HG03175 (cell line): Measurements from ENCODE around the gene MMS22L.

ENCODE experiments used
- ATAC-seq: cut with Tn5 transposase; IDR thresholded peaks from one replicate; pipeline ENCODE4 v1.9.1; 2021; ENCODE audit warnings: mild to moderate bottlenecking, moderate library complexity; ENCODE audit not compliant: unreplicated experiment

MMS22L gene, protein sequence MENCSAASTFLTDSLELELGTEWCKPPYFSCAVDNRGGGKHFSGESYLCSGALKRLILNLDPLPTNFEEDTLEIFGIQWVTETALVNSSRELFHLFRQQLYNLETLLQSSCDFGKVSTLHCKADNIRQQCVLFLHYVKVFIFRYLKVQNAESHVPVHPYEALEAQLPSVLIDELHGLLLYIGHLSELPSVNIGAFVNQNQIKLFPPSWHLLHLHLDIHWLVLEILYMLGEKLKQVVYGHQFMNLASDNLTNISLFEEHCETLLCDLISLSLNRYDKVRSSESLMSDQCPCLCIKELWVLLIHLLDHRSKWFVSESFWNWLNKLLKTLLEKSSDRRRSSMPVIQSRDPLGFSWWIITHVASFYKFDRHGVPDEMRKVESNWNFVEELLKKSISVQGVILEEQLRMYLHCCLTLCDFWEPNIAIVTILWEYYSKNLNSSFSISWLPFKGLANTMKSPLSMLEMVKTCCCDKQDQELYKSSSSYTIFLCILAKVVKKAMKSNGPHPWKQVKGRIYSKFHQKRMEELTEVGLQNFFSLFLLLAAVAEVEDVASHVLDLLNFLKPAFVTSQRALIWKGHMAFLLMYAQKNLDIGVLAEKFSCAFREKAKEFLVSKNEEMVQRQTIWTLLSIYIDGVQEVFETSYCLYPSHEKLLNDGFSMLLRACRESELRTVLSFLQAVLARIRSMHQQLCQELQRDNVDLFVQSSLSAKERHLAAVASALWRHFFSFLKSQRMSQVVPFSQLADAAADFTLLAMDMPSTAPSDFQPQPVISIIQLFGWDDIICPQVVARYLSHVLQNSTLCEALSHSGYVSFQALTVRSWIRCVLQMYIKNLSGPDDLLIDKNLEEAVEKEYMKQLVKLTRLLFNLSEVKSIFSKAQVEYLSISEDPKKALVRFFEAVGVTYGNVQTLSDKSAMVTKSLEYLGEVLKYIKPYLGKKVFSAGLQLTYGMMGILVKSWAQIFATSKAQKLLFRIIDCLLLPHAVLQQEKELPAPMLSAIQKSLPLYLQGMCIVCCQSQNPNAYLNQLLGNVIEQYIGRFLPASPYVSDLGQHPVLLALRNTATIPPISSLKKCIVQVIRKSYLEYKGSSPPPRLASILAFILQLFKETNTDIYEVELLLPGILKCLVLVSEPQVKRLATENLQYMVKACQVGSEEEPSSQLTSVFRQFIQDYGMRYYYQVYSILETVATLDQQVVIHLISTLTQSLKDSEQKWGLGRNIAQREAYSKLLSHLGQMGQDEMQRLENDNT

DNA sequence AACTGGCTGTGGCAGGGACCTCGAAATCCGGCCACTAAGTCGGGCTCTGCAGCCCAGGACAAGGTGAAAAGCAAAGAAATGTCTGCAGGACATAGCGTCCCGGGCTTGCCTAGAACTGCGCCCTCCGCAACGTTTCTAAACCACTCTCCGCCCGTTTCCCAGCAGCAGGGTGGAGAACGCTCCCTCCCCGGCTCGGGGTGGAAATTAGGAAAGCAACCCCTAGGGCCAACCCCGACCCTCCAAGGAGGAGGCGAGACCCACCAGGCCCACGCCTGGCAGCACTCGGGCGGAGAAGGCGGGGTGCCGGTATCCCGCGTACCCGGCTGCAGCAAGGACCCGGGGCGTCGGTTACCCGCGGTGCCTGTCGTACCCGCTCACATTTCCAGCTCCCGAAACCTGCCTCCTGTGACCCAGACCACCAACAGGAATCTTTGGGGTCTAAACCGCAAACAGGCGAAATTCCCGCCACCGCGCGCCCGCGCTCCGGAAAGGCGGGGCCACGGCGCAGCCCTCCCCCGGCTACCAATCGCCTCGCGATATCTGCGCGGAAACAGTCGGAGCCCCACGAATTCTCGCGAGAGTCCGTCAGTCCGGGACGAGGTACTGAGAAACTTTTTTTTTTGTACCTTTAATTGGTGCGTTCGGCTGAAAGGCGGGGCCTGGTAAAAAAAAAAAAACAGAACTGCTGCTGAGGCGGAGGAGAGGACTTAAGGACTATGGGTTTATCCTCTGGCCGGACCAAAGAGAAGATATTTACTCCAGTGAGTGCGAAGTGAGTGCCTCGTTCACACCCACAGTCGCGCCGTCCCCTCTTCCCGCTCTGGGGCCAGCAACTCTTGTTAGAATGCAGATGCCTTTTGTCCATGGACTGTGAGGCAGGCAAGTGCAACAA is at the start of gene MMS22L:
Gene MMS22L, minus strand, starts transcription at position 491 of the 892 bp plus-strand sequence. CDS start 739 bp downstream, outside the sequence.
- peak; percentile 96 for ATAC-seq

DNA sequence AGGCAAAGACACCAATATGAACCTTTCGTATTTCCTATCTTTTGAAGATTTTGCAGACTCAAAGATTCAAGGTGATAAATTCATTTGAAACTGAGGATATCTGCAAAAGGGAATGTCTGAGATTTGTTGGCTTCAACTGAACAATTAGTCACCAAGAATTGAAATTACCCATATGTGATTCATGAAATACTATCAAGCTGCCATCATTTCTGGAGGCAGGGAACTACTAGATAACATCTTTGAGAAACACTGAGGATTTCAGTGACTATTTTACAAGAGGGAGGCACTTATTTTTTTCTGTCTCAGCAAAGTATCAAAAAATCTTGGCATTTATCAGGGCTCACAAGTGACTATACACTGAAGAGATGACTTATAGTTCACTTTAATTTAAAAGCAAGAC is 39.8 kb upstream of the MMS22L start:
- ATAC-seq, result no peak

DNA sequence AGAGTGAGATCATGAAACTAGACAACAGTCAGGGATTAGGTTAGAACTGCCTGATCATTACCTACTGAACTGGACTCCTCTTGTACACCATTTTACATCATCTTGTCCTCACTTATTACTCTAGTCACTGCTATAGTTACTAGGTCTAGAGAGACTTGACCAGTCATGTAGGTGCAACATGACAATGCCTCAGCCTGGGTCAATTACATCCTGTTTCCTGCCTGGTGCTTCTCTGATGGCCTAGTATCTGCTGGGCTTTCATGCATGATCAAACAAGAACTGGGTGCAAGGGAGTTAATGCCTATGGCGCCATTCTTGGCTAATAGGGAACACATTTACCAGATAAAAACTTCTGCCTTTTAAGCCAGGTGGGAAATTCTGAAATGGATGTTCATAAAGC is 39.2 kb upstream of the MMS22L start:
- ATAC-seq, result no peak

DNA sequence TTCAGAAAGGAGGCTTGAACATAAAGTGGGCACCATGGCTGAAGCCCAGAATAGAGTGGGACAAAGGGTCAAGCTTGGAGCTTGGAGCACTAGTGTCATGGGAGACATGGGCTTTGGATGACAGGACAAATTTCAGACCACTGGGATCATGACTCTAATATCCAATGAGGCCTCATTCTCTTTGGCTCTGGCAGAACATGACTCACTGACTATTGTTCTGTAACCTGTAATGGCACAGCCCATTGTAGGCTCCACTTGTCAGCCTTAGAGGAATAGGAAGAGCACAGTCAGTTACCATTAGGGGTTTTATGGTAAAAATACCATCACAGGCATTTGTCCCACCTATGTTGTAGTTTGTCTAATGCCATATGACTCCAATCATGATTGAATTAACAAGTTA is 34.0 kb upstream of the MMS22L start:
- no peak for ATAC-seq

DNA sequence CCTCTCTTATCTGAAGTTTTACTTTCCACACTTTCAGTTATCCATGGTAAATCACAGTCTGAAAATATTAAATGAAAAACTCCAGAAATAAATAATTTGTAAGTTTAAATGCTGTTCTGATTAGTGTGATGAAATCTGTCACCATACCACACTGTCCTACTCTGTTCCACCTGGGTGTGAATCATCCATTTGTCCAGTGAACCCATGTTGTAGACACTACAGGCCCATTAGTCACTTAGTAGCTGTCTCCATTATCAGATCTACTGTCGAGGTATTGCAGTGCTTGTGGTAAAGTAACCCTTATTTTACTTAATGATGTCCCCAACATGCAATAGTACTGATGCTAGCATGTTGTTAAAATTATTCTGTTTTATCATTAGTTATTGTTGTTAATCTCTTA is 29.2 kb upstream of the MMS22L start:
- ATAC-seq, result no peak

DNA sequence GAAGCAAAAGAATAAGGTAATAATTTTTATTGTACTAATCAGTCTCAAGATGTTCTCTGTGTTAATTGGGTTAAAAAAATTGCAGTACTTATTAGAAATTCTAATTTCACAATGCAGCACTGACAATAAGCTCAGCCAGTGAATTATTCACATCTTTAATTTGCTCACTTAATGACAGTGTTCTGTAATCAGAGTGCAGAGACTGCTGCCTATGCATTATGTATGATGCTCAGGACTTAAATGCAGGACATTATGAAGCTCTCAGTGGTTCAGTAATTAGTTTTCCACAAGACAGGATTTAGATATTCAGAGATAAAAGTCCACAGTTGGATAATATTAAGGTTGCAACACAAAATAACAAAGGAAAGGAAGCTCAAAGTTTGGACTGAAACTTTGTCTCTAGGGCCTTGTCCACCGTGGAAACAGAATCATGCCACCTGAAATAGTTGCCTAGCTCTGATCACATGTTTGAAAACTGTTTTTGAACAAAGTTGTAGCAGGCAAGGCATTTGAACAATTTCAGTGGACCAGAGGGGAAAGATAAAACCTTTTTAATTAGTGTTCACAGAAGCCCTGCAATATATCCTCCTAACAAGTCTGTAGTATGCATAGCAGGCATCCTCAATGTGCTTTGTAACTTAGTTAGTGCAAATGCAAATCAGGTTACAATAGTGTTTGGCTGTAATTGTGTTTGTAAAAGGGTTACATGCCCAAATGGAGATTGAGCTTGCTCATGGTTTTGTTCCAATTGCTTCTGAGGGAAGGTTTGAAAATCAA is 23.7 kb upstream of the MMS22L start:
- ATAC-seq, result no peak

DNA sequence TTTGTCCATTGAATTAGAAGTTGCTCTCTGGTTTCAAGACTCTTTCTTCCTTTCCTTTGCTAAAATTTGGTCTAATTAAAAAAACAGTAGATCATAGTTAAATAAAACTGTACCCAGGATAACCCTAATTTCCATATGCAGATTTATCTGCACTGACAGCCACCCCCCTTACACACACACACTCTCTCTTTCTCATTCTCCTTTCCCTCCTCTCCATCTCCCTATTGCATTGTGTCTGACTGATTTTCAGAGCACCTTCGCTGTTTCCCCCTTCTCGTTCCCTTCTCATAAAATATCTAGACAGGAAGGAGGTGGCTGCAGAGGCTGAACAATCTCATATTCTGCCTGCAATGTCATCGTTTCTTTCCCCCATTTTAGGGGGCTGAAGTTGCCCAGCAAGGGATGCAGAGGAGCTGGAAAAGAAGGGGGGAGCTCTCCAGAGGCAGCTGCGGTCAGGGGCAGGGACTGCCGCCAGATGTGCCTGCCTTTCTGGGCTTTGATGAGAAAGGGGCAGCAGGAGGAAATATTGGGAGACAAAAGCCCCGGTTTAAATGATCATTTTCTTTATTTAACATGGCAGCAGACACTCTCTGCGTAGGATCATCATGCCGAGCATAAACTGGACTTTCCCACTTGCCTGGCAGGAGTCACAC is 22.5 kb upstream of the MMS22L start:
- no peak for ATAC-seq

DNA sequence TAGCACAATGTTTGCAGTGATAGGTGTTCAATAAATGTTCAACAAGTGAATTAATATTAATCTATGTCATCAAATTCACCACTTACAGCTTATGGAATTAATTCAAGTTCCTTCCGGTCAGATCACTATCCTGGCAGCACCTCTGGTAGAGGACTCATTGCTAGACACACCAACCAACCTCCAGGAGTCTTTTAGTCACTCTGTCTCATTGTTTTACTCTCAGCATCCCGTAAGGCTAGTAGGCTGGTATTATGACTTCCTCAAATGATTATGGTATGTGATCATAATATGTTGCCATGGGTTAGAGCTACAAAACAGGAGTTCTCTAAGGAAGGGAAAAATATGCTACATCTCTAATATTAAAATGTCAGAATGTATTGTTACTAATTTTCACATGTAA is 21.7 kb upstream of the MMS22L start:
- ATAC-seq, result no peak

DNA sequence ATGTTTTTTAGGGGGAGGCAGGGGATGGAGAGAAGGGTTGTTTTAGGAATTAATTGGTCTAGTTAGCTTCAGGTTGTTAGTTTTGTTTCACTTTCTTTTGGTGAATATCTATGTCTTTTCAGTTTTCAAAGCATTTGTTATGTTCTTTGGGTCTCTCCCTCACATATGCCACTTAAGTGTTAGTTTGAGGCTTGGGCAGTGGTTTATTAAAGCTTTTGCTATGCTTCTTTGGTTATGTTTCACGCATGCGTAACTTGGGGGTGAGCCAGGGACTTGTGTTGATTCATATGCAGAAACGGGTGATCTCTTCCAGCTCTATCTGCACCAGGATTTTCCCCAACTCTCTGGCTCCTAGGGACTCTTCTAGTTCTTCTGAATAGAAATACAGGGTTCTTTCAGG is 11.4 kb upstream of the MMS22L start:
- no peak for ATAC-seq

DNA sequence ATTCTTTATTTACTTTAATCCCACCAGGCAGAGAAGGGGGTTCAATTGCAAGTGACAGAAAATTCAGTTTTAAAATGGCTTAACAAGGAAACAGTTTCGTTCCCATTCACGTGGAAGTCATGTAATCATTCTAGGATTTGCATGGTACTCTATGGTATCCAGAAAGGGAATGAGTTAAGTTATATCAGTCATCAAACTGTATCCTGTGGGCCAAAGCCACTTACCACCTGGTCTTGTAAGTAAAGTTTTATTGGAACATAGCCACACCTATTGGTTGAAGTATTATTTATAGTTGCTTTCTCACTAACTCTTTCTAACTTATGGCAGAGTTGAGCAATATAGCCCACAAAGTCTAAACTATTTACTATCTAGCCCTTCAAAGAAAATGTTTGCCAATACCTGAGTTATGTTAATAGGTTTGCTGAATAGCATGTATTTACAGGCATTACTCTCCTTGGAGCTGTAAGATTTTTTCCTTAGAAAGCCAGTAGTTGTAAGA is 10.2 kb upstream of the MMS22L start:
- ATAC-seq, result no peak

DNA sequence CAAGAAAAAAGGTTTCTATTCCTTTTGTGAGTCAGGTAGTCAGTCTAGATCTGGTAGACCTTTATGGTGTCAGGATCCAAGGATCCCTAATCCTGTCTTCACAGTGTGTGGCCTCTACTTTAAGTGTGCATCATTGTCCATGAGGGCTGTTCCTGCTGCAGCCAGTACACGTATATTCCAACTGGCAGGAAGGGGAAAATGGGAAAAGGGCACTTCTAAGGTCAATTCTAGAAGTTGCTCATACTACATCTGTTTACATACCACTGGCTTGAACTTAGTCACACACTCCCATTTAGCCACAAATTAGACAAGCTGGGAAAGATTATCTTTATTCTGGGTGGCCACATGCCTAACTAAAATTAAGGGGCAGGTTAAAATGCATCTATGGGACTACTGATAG is 9.7 kb upstream of the MMS22L start:
- no peak for ATAC-seq

DNA sequence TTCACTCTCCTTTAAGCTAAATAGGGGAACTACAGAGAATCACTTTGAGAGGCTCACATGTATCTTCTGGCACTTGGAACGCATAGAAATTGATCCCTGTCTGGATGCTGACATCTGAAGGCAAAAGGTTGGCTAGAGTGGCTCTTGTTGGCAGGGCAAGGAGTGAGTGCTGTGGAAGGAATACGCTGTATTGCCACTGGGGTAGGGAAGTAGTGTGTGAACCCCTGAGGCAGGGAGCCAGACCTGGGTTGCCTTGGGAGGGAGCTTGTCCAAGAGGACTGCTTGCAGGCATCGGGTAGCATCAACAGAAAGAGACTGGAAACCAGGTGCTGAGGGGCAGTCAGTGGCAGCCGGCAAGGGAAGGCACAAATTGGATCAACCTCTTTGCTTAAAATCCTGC is 8.9 kb upstream of the MMS22L start:
- no peak for ATAC-seq

DNA sequence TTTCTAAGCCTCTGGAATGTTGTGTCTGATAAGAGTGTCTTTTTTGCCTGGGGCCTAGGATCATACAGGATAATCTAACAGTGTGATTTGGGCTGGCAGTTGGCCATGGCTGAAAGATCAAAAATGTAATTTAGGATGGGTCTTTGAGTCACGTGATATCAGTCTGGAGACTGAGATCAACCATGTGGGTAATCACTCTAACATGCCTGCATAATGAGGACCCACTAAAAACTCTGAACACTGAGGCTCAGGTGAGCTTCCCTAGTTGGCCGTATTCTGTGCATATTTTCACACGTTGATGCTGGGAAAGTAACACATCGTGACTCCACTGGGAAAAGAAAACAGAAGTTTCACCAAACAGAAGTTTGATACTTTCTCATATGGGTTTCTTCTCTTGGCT is 6.3 kb upstream of the MMS22L start:
- ATAC-seq, result no peak

DNA sequence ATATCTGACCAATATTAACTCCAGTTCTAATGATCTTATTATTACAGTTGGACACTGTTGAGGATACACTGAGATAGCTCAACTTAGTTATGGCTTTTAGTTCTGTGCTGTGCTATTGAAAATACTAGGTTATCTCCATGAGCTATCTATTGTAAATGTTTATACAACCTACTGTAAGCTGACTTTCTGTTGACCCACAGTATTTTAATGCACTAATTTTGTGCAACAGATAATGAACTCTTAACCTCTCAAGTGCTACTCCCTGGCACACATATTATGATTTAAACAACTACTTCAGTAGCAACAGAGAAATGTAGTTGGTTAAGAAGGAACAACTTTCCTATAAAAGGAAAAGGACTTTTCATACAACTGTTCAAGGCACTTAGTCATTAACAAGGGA is 5.2 kb upstream of the MMS22L start:
- no peak for ATAC-seq

DNA sequence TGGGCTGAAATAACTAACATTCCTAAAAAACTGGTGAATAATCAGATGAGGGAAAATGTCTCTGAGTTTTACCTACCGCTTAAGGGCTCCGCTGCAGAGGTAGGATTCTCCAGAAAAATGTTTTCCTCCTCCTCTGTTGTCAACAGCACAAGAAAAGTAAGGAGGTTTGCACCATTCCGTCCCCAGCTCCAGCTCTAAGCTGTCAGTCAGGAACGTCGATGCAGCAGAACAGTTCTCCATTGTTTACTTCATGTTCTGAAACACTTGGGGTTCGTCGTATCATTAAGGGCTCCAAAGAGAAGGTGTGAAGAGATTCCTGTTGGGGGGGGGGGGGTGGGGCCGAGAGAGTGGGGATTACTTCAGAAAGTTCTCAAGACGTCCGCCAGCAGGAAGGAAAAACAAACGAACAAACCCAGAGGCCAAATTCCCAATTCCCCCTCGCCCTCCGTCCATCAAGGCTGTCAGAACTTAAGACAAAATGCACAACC is 734 bp downstream of the MMS22L start:
- peak; percentile 1 for ATAC-seq

DNA sequence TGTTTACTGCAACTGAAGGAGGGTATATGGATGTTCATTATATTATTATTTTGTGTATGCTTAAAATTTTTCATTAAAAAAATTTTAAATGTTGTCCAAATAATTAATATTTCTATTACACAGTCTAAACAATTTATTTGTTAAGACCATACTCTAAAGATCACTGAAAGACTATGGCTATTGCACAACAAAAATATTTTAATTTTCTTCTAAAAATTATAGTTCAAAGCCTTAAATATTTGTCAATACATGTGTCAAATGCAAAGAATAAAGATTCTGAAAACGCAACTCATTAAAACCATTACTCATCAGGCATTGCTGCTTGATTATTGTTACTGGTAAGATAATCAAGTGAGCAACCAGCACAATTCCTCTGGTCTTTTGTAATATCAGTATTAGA is 2.2 kb downstream of the MMS22L start:
- ATAC-seq, result no peak

DNA sequence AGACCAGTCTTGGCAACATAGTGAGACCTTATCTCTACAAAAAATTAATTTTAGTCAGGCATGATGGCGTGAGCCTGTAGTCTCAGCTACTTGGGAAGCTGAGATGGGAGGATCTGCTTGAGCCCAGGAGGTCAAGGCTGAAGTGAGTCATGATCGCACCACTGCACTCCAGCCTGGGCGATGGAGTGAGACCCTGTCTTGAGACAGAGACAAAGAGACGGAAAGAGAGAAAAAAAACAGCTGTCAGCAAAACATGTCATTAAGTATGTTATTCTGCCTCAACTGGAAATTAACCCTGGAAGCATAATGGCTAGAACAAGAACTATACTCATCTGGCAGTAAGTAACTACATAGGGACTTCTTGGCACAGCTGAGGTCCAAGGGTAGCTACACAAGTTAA is 7.2 kb downstream of the MMS22L start:
- ATAC-seq, result no peak

DNA sequence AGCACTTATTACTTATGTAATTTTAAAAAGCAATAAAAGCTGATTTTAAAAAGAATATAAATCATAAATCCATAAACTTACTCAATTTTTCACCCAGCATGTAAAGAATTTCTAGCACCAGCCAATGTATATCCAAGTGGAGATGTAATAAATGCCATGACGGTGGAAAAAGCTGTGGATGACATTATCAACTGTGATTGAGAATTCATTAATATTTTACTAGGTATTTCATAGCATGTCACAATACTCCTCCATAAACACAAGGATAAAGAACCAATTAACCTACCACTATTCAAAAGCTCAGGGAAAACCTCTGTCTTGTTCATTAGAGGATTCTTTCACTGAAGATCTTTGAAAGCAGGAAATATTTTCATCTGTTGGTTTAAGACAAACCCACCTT is 13.2 kb downstream of the MMS22L start:
- no peak for ATAC-seq

DNA sequence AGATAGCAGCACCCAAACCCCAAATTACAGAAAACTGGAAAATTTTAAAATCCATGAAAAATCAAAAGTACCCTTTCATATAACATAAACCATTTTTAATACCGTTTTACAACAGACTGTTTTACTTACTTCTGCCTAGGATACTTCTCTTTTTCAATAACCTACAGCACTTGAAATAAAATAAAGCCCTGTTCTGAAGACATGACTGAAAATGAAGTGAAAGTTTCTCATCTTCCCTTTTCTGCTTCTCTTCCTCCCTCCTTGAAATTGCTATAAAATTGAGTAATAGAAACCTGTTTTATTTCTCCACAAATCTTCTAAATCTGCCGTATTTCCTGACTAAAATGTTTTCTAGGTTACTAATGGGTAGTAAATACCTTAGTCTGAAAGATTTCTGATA is 20.3 kb downstream of the MMS22L start:
- ATAC-seq, result no peak
